ENCODE data around the gene LGR6. TPM values are rescaled to one million over a fixed set of nuclear protein-coding genes. Genes with fewer than 3 reads are reported as not detected.

LGR6 gene
- total RNA-seq, 4 donors from 2014 or later: 0.15 TPM; not detected in 3

GRCh38 chr1:202192770-202193613 lies 607 bp upstream of the LGR6 start:
- Histone ChIP-seq H3K27me3 (peaks cover 7 to 18% (median 11%) of the 10 kb centered on the region in 3 donors), H3K4me1 (no peaks in the 10 kb centered on the region), H3K27ac (no peak overlapping the region), H3K36me3 (no peaks in the 10 kb centered on the region), H3K9me3 (no peaks in the 10 kb centered on the region), H3K4me3 (peak overlapping the region in 1 of 4 donors; percentile 0)
- intact Hi-C loops (cut with DNase I; ENCODE audit: low total_unique reads) (loop anchor here (1.0 kb wide), 1 partner anchor 122 kb away; no protein-coding TSS in a partner anchor), in situ Hi-C loops (cut with MboI; ENCODE audit: low sequenced_read_pairs in 4 of 4) (loop anchor here in 2 of 4 donors (10.0 kb wide), 1 partner anchor 122 kb away; no protein-coding TSS in a partner anchor)
- ATAC-seq (peak; percentile 69 to 73), DNase-seq (peak in 1 of 2 donors; percentile 42)
- TF ChIP-seq POLR2A (IDR thresholded peaks at IDR 0.05) (no peak), CTCF (IDR thresholded peaks at IDR 0.05 in 4 of 5, conservative IDR thresholded peaks at IDR 0.05 in 1 of 5) (peak; percentile 58 to 89 (median 73))

GRCh38 chr1:202194328-202194648 lies 689 bp downstream of the LGR6 start:
- in situ Hi-C loops (cut with MboI; ENCODE audit: low sequenced_read_pairs in 4 of 4) (loop anchor here in 2 of 4 donors (10.0 kb wide), 1 partner anchor 121 kb away; no protein-coding TSS in a partner anchor), intact Hi-C loops (cut with DNase I; ENCODE audit: low total_unique reads) (no loop called here)
- TF ChIP-seq POLR2A (IDR thresholded peaks at IDR 0.05) (no peak), CTCF (IDR thresholded peaks at IDR 0.05 in 4 of 5, conservative IDR thresholded peaks at IDR 0.05 in 1 of 5) (no peak)
- H3K4me3 ChIP-seq: no peak overlapping the region
- H3K27ac ChIP-seq: no peak overlapping the region
- ATAC-seq: no peak
- H3K36me3 ChIP-seq: no peaks in the 10 kb centered on the region
- H3K4me1 ChIP-seq: peaks cover 0 to 5% of the 10 kb centered on the region in 2 donors
- peaks cover 7 to 18% (median 11%) of the 10 kb centered on the region in 3 donors for H3K27me3 ChIP-seq
- DNase-seq: no peak
- no peaks in the 10 kb centered on the region for H3K9me3 ChIP-seq

GRCh38 chr1:202197653-202198365 lies 4.2 kb downstream of the LGR6 start:
- Histone ChIP-seq H3K36me3 (no peaks in the 10 kb centered on the region), H3K9me3 (no peaks in the 10 kb centered on the region), H3K27me3 (peaks cover 7 to 17% (median 11%) of the 10 kb centered on the region in 3 donors), H3K4me3 (no peak overlapping the region), H3K4me1 (peaks cover 23 to 27% of the 10 kb centered on the region in 2 donors), H3K27ac (no peak overlapping the region)
- DNase-seq (no peak), ATAC-seq (no peak)
- TF ChIP-seq CTCF (IDR thresholded peaks at IDR 0.05 in 4 of 5, conservative IDR thresholded peaks at IDR 0.05 in 1 of 5) (no peak), POLR2A (IDR thresholded peaks at IDR 0.05) (no peak)
- intact Hi-C loops (cut with DNase I; ENCODE audit: low total_unique reads) (no loop called here), in situ Hi-C loops (cut with MboI; ENCODE audit: low sequenced_read_pairs in 4 of 4) (loop anchor here in 2 of 4 donors (10.0 kb wide), 1 partner anchor 117 kb away; no protein-coding TSS in a partner anchor)

- Histone ChIP-seq H3K36me3 (no peaks in the 10 kb centered on the region), H3K27ac (no peak overlapping the region), H3K4me3 (no peak overlapping the region), H3K4me1 (peaks cover 27 to 31% of the 10 kb centered on the region in 2 donors), H3K27me3 (peaks cover 3 to 11% (median 8%) of the 10 kb centered on the region in 3 donors), H3K9me3 (no peaks in the 10 kb centered on the region)
- ATAC-seq (no peak), DNase-seq (no peak)
- in situ Hi-C loops (cut with MboI; ENCODE audit: low sequenced_read_pairs in 4 of 4) (loop anchor here in 2 of 4 donors (10.0 kb wide), 1 partner anchor 116 kb away; no protein-coding TSS in a partner anchor), intact Hi-C loops (cut with DNase I; ENCODE audit: low total_unique reads) (no loop called here)
- TF ChIP-seq CTCF (IDR thresholded peaks at IDR 0.05 in 4 of 5, conservative IDR thresholded peaks at IDR 0.05 in 1 of 5) (no peak), POLR2A (IDR thresholded peaks at IDR 0.05) (no peak)
Measured at GRCh38 chr1:202198366-202198724, 4.7 kb downstream of the LGR6 start.
